Activated CD8-positive, alpha-beta memory T cell treated with anti-CD3 and anti-CD28 coated beads, Interleukin-2, amount 10 ng/mL, durations not matched to agents 7 days and 5 days (primary cell): Measurements from ENCODE around the gene SPEG. TPM values are rescaled to one million over a fixed set of nuclear protein-coding genes. Genes with fewer than 3 reads are reported as not detected.
"Not testable (repeated sequence)": the region's sequence is repeated elsewhere in the genome, so short reads cannot be mapped to it uniquely, and the experiment has no call there.

Experiments
- ATAC-seq: fragments of 150-1000 bp; cut with Tn5 transposase; one replicate; pipeline ENCODE4 v1.10.0; 2021; ENCODE audit warnings: moderate library complexity
- CTCF ChIA-PET: fragments of 350-600 bp; sonication (Branson Sonifier 250); formaldehyde crosslinking; loops from one replicate; lab custom pipeline; 2021; ENCODE audit warnings: antibody characterized with exemption; lab: Charles Lee
- DNase-seq: peaks from one replicate; pipeline ENCODE4 v3.0.0-alpha.2; 2020
- H3K27ac Mint-ChIP-seq: one replicate; pipeline ENCODE4 v1.8.0; 2021; ENCODE audit warnings: mild to moderate bottlenecking, mixed read lengths
- H3K27me3 Mint-ChIP-seq: one replicate; pipeline ENCODE4 v1.8.0; 2021; ENCODE audit warnings: mixed read lengths
- H3K36me3 Mint-ChIP-seq: one replicate; pipeline ENCODE4 v1.8.0; 2021; ENCODE audit warnings: mild to moderate bottlenecking, mixed read lengths
- H3K4me1 Mint-ChIP-seq: one replicate; pipeline ENCODE4 v1.8.0; 2021; ENCODE audit warnings: mixed read lengths
- H3K4me3 Mint-ChIP-seq: one replicate; pipeline ENCODE4 v1.8.0; 2021; ENCODE audit warnings: mild to moderate bottlenecking, moderate library complexity, mixed read lengths
- H3K9me3 Mint-ChIP-seq: one replicate; pipeline ENCODE4 v1.8.0; 2022; ENCODE audit warnings: low read depth, mixed read lengths
- total RNA-seq, 2 experiments: library from RNA; stranded (reverse); gene quantifications; one replicate each; pipeline ENCODE4 v1.2.3, GENCODE V29; 2021

Gene SPEG
- total RNA-seq, 2 experiments from 2014 or later: 0.52 to 1.3 TPM

- peaks cover 7% of the 10 kb centered on the region for H3K27me3 Mint-ChIP-seq
- DNase-seq (no peak), ATAC-seq (no peak)
- H3K4me3 Mint-ChIP-seq: no peak overlapping the region
- no peaks in the 10 kb centered on the region for H3K36me3 Mint-ChIP-seq
- no peak overlapping the region for H3K27ac Mint-ChIP-seq
- H3K4me1 Mint-ChIP-seq: peaks cover 4% of the 10 kb centered on the region
- CTCF ChIA-PET: interaction anchor here (1.2 to 9.0 kb wide), 2 partner anchors 131 to 142 kb away, joined by 5 to 112 read pairs; no protein-coding TSS in a partner anchor
- no peaks in the 10 kb centered on the region for H3K9me3 Mint-ChIP-seq
Observed at GRCh38 chr2:219398721-219399363, 35.8 kb upstream of the SPEG start.

- no peak for ATAC-seq
- Mint-ChIP-seq H3K27ac (no peak overlapping the region), H3K4me3 (no peak overlapping the region), H3K36me3 (no peaks in the 10 kb centered on the region), H3K27me3 (peaks cover 8% of the 10 kb centered on the region), H3K4me1 (peaks cover 4% of the 10 kb centered on the region), H3K9me3 (no peaks in the 10 kb centered on the region)
- CTCF ChIA-PET: interaction anchor here (9.0 kb wide), 1 partner anchor 130 kb away, joined by 112 read pairs; no protein-coding TSS in a partner anchor
- no peak for DNase-seq
Observed at GRCh38 chr2:219399716-219400478, 34.7 kb upstream of the SPEG start.

- CTCF ChIA-PET: interaction anchor here (0.8 to 9.0 kb wide), 4 partner anchors 9 to 264 kb away, joined by 3 to 112 read pairs (median 18); a partner anchor contains a TSS
- Mint-ChIP-seq H3K36me3 (no peaks in the 10 kb centered on the region), H3K4me1 (peaks cover 4% of the 10 kb centered on the region), H3K27me3 (peaks cover 8% of the 10 kb centered on the region), H3K27ac (no peak overlapping the region), H3K9me3 (no peaks in the 10 kb centered on the region), H3K4me3 (no peak overlapping the region)
- no peak for DNase-seq
- ATAC-seq: no peak
Observed at GRCh38 chr2:219400562-219400961, 34.1 kb upstream of the SPEG start.

GRCh38 chr2:219401606-219402005 is 33.0 kb upstream of the SPEG start:
- H3K9me3 Mint-ChIP-seq: no peaks in the 10 kb centered on the region
- H3K36me3 Mint-ChIP-seq: no peaks in the 10 kb centered on the region
- ATAC-seq (no peak), DNase-seq (no peak)
- CTCF ChIA-PET: interaction anchor here (0.9 to 9.0 kb wide), 14 partner anchors 9 to 288 kb away, joined by 3 to 112 read pairs (median 8); partner anchors contain the start of genes CHPF, DNPEP and TMEM198
- no peak overlapping the region for H3K27ac Mint-ChIP-seq
- H3K4me1 Mint-ChIP-seq: peaks cover 4% of the 10 kb centered on the region
- H3K4me3 Mint-ChIP-seq: no peak overlapping the region
- peaks cover 9% of the 10 kb centered on the region for H3K27me3 Mint-ChIP-seq

GRCh38 chr2:219402665-219403515 is 31.8 kb upstream of the SPEG start:
- H3K4me1 Mint-ChIP-seq: no peaks in the 10 kb centered on the region
- peak; percentile 71 for DNase-seq
- peak; percentile 91 for ATAC-seq
- no peaks in the 10 kb centered on the region for H3K9me3 Mint-ChIP-seq
- H3K27ac Mint-ChIP-seq: no peak overlapping the region
- H3K4me3 Mint-ChIP-seq: no peak overlapping the region
- H3K36me3 Mint-ChIP-seq: no peaks in the 10 kb centered on the region
- peaks cover 14% of the 10 kb centered on the region for H3K27me3 Mint-ChIP-seq
- CTCF ChIA-PET: interaction anchor here (0.7 to 9.0 kb wide), 25 partner anchors 11 to 287 kb away, joined by 3 to 112 read pairs (median 7); partner anchors contain the start of genes CHPF, DES, DNPEP and TMEM198

GRCh38 chr2:219403861-219404260 is 30.8 kb upstream of the SPEG start:
- H3K27me3 Mint-ChIP-seq: peaks cover 16% of the 10 kb centered on the region
- H3K9me3 Mint-ChIP-seq: no peaks in the 10 kb centered on the region
- H3K4me3 Mint-ChIP-seq: no peak overlapping the region
- no peaks in the 10 kb centered on the region for H3K4me1 Mint-ChIP-seq
- DNase-seq (no peak), ATAC-seq (no peak)
- H3K27ac Mint-ChIP-seq: no peak overlapping the region
- H3K36me3 Mint-ChIP-seq: no peaks in the 10 kb centered on the region
- CTCF ChIA-PET: interaction anchor here (0.8 to 9.0 kb wide), 15 partner anchors 12 to 374 kb away, joined by 3 to 112 read pairs (median 7); partner anchors contain the start of genes CHPF, DNPEP and TMEM198

- DNase-seq (no peak), ATAC-seq (no peak)
- Mint-ChIP-seq H3K9me3 (no peaks in the 10 kb centered on the region), H3K27ac (no peak overlapping the region), H3K4me3 (no peak overlapping the region), H3K4me1 (no peaks in the 10 kb centered on the region), H3K36me3 (no peaks in the 10 kb centered on the region), H3K27me3 (peaks cover 16% of the 10 kb centered on the region)
- CTCF ChIA-PET: interaction anchor here (0.7 to 9.0 kb wide), 10 partner anchors 16 to 375 kb away, joined by 3 to 112 read pairs (median 8); partner anchors contain the start of genes CHPF, DNPEP and TMEM198
Observed at GRCh38 chr2:219404291-219404910, 30.2 kb upstream of the SPEG start.

GRCh38 chr2:219404954-219405353 is 29.7 kb upstream of the SPEG start:
- Mint-ChIP-seq H3K27ac (no peak overlapping the region), H3K4me3 (no peak overlapping the region), H3K36me3 (no peaks in the 10 kb centered on the region), H3K27me3 (peaks cover 19% of the 10 kb centered on the region), H3K9me3 (no peaks in the 10 kb centered on the region), H3K4me1 (no peaks in the 10 kb centered on the region)
- DNase-seq (no peak), ATAC-seq (no peak)
- CTCF ChIA-PET: interaction anchor here (0.7 to 9.0 kb wide), 6 partner anchors 17 to 139 kb away, joined by 3 to 112 read pairs (median 13); partner anchors contain the start of genes CHPF, DNPEP and TMEM198

GRCh38 chr2:219405451-219405850 is 29.2 kb upstream of the SPEG start:
- H3K27ac Mint-ChIP-seq: no peak overlapping the region
- no peaks in the 10 kb centered on the region for H3K4me1 Mint-ChIP-seq
- H3K4me3 Mint-ChIP-seq: no peak overlapping the region
- DNase-seq (no peak), ATAC-seq (no peak)
- H3K27me3 Mint-ChIP-seq: peaks cover 19% of the 10 kb centered on the region
- H3K36me3 Mint-ChIP-seq: no peaks in the 10 kb centered on the region
- CTCF ChIA-PET: interaction anchor here (2.4 to 9.0 kb wide), 2 partner anchors 124 to 135 kb away, joined by 8 to 112 read pairs; no protein-coding TSS in a partner anchor
- no peaks in the 10 kb centered on the region for H3K9me3 Mint-ChIP-seq

GRCh38 chr2:219405958-219406860 is 28.4 kb upstream of the SPEG start:
- no peaks in the 10 kb centered on the region for H3K9me3 Mint-ChIP-seq
- H3K27ac Mint-ChIP-seq: no peak overlapping the region
- DNase-seq: no peak
- H3K4me1 Mint-ChIP-seq: no peaks in the 10 kb centered on the region
- H3K27me3 Mint-ChIP-seq: peaks cover 19% of the 10 kb centered on the region
- ATAC-seq: no peak
- CTCF ChIA-PET: no interaction called here
- H3K36me3 Mint-ChIP-seq: no peaks in the 10 kb centered on the region
- H3K4me3 Mint-ChIP-seq: no peak overlapping the region

GRCh38 chr2:219406861-219407230 is 27.8 kb upstream of the SPEG start:
- H3K27ac Mint-ChIP-seq: no peak overlapping the region
- no peak for DNase-seq
- no peaks in the 10 kb centered on the region for H3K36me3 Mint-ChIP-seq
- CTCF ChIA-PET: no interaction called here
- peaks cover 19% of the 10 kb centered on the region for H3K27me3 Mint-ChIP-seq
- no peak overlapping the region for H3K4me3 Mint-ChIP-seq
- ATAC-seq: no peak
- no peaks in the 10 kb centered on the region for H3K9me3 Mint-ChIP-seq
- no peaks in the 10 kb centered on the region for H3K4me1 Mint-ChIP-seq

GRCh38 chr2:219407343-219407742 is 27.3 kb upstream of the SPEG start:
- H3K4me3 Mint-ChIP-seq, H3K4me1 Mint-ChIP-seq, CTCF ChIA-PET, DNase-seq, H3K27ac Mint-ChIP-seq, ATAC-seq, H3K36me3 Mint-ChIP-seq, H3K9me3 Mint-ChIP-seq: not testable (repeated sequence)
- peaks cover 19% of the 10 kb centered on the region for H3K27me3 Mint-ChIP-seq
